MM.1S (cell line): ENCODE results near the gene KCNK2.

Source experiments
- EZH2 ChIP-seq: fragments of 300-600 bp; sonication (generic); optimal IDR thresholded peaks from 2 replicates; pipeline ENCODE3; 2017; ENCODE audit warnings: low read depth, mild to moderate bottlenecking, antibody characterized with exemption, low read length, mixed read lengths
- TF ChIP-seq, protein P1 (sequence below): fragments of 300-600 bp; sonication (generic); IDR thresholded peaks from 2 replicates; pipeline ENCODE4 v1.5.1; 2016; ENCODE audit warnings: antibody characterized with exemption, low read length, mixed read lengths

DNA sequence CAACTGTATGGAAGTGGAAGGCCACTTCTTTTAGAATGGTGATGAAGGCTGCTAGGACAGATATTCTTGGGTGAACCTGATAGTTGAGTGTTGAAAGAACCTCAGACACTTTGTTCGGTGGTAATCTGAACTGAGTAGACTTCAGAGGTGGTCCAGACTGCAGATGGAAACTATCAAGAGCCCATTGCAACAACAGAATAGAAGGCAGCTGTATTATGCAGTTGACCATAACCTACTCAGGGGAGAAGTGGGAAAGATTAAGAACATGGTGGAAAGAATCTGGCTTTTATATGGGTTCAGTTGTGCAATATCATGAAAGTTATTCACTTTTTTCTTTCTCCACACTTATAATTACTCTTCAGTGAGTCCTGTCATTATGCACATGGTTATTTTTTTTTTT lies 194.0 kb downstream of the KCNK2 start:
- TF ChIP-seq, protein P1, sequence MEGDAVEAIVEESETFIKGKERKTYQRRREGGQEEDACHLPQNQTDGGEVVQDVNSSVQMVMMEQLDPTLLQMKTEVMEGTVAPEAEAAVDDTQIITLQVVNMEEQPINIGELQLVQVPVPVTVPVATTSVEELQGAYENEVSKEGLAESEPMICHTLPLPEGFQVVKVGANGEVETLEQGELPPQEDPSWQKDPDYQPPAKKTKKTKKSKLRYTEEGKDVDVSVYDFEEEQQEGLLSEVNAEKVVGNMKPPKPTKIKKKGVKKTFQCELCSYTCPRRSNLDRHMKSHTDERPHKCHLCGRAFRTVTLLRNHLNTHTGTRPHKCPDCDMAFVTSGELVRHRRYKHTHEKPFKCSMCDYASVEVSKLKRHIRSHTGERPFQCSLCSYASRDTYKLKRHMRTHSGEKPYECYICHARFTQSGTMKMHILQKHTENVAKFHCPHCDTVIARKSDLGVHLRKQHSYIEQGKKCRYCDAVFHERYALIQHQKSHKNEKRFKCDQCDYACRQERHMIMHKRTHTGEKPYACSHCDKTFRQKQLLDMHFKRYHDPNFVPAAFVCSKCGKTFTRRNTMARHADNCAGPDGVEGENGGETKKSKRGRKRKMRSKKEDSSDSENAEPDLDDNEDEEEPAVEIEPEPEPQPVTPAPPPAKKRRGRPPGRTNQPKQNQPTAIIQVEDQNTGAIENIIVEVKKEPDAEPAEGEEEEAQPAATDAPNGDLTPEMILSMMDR, result no peak
- no peak for TF ChIP-seq EZH2
